HUES6 (cell line): Measurements from ENCODE around the gene PALLD.

ENCODE experiments used
- H3K27ac ChIP-seq: 2 replicates; pipeline ENCODE4 v1.7.0; 2013; ENCODE audit warnings: low read depth, mild to moderate bottlenecking, low read length, inconsistent platforms
- H3K27me3 ChIP-seq: 2 replicates; pipeline ENCODE4 v1.6.1; 2013; ENCODE audit warnings: low read length; ENCODE audit not compliant: control insufficient read depth, insufficient read depth
- H3K36me3 ChIP-seq: 2 replicates; pipeline ENCODE4 v1.6.1; 2013; ENCODE audit warnings: low read length; ENCODE audit not compliant: control insufficient read depth, insufficient read depth
- H3K4me1 ChIP-seq: 2 replicates; pipeline ENCODE4 v1.6.1; 2013; ENCODE audit warnings: low read length; ENCODE audit not compliant: control insufficient read depth, insufficient read depth
- H3K4me3 ChIP-seq: 2 replicates; pipeline ENCODE4 v1.5.1; 2013; ENCODE audit warnings: low read depth, low read length
- H3K9ac ChIP-seq: one replicate; pipeline ENCODE4 v1.6.1; 2013; ENCODE audit warnings: mild to moderate bottlenecking, low read length
- H3K9me3 ChIP-seq: 2 replicates; pipeline ENCODE4 v1.6.1; 2013; ENCODE audit warnings: low read depth, low read length; ENCODE audit not compliant: control insufficient read depth, insufficient read depth

PALLD gene

GRCh38 chr4:168598191-168598590 is 101.3 kb downstream of the PALLD start:
- no peaks in the 10 kb centered on the region for H3K36me3 ChIP-seq
- no peaks in the 10 kb centered on the region for H3K9me3 ChIP-seq
- H3K4me1 ChIP-seq: no peaks in the 10 kb centered on the region
- no peak overlapping the region for H3K9ac ChIP-seq
- no peaks in the 10 kb centered on the region for H3K27me3 ChIP-seq
- no peak overlapping the region for H3K27ac ChIP-seq
- H3K4me3 ChIP-seq: no peak overlapping the region

GRCh38 chr4:168600796-168601583 is 104.1 kb downstream of the PALLD start:
- no peaks in the 10 kb centered on the region for H3K36me3 ChIP-seq
- no peak overlapping the region for H3K27ac ChIP-seq
- H3K4me3 ChIP-seq: no peak overlapping the region
- no peaks in the 10 kb centered on the region for H3K27me3 ChIP-seq
- no peaks in the 10 kb centered on the region for H3K9me3 ChIP-seq
- H3K4me1 ChIP-seq: peaks cover 16% of the 10 kb centered on the region
- no peak overlapping the region for H3K9ac ChIP-seq

GRCh38 chr4:168601899-168602298 is 105.0 kb downstream of the PALLD start:
- no peak overlapping the region for H3K4me3 ChIP-seq
- H3K9ac ChIP-seq: no peak overlapping the region
- no peak overlapping the region for H3K27ac ChIP-seq
- no peaks in the 10 kb centered on the region for H3K36me3 ChIP-seq
- H3K4me1 ChIP-seq: peaks cover 16% of the 10 kb centered on the region
- no peaks in the 10 kb centered on the region for H3K27me3 ChIP-seq
- no peaks in the 10 kb centered on the region for H3K9me3 ChIP-seq

- Histone ChIP-seq H3K4me3 (no peak overlapping the region), H3K9ac (no peak overlapping the region), H3K36me3 (no peaks in the 10 kb centered on the region), H3K4me1 (peaks cover 36% of the 10 kb centered on the region), H3K27me3 (no peaks in the 10 kb centered on the region), H3K9me3 (no peaks in the 10 kb centered on the region), H3K27ac (peak overlapping the region; percentile 44; the same call in 1 of the 2 replicates)
Measured at GRCh38 chr4:168604496-168605373, 107.9 kb downstream of the PALLD start.

GRCh38 chr4:168605411-168605810 is 108.6 kb downstream of the PALLD start:
- Histone ChIP-seq H3K9ac (no peak overlapping the region), H3K4me1 (peaks cover 36% of the 10 kb centered on the region), H3K36me3 (no peaks in the 10 kb centered on the region), H3K27ac (peak overlapping the region; percentile 44; the same call in 1 of the 2 replicates), H3K9me3 (no peaks in the 10 kb centered on the region), H3K27me3 (no peaks in the 10 kb centered on the region), H3K4me3 (no peak overlapping the region)

GRCh38 chr4:168607215-168607614 is 110.4 kb downstream of the PALLD start:
- H3K4me3 ChIP-seq: no peak overlapping the region
- H3K9ac ChIP-seq: no peak overlapping the region
- H3K36me3 ChIP-seq: no peaks in the 10 kb centered on the region
- H3K4me1 ChIP-seq: peaks cover 36% of the 10 kb centered on the region
- H3K27ac ChIP-seq: no peak overlapping the region
- H3K27me3 ChIP-seq: no peaks in the 10 kb centered on the region
- no peaks in the 10 kb centered on the region for H3K9me3 ChIP-seq

GRCh38 chr4:168608771-168609170 is 111.9 kb downstream of the PALLD start:
- Histone ChIP-seq H3K4me3 (no peak overlapping the region), H3K27ac (no peak overlapping the region), H3K27me3 (no peaks in the 10 kb centered on the region), H3K9me3 (no peaks in the 10 kb centered on the region), H3K36me3 (no peaks in the 10 kb centered on the region), H3K4me1 (peaks cover 36% of the 10 kb centered on the region), H3K9ac (no peak overlapping the region)

GRCh38 chr4:168609369-168609768 is 112.5 kb downstream of the PALLD start:
- H3K36me3 ChIP-seq: no peaks in the 10 kb centered on the region
- no peak overlapping the region for H3K9ac ChIP-seq
- peaks cover 32% of the 10 kb centered on the region for H3K4me1 ChIP-seq

GRCh38 chr4:168610911-168611530 is 114.2 kb downstream of the PALLD start:
- Histone ChIP-seq H3K27ac (no peak overlapping the region), H3K9me3 (no peaks in the 10 kb centered on the region), H3K36me3 (no peaks in the 10 kb centered on the region), H3K4me1 (peaks cover 35% of the 10 kb centered on the region), H3K9ac (no peak overlapping the region), H3K27me3 (no peaks in the 10 kb centered on the region), H3K4me3 (no peak overlapping the region)

More at GRCh38 chr4:168609369-168609768, 112.5 kb downstream of the PALLD start:
- H3K9me3 ChIP-seq: no peaks in the 10 kb centered on the region
- no peak overlapping the region for H3K4me3 ChIP-seq
- H3K27ac ChIP-seq: no peak overlapping the region
- H3K27me3 ChIP-seq: no peaks in the 10 kb centered on the region

- H3K4me1 ChIP-seq: peaks cover 30% of the 10 kb centered on the region
- H3K27ac ChIP-seq: no peak overlapping the region
Measured at GRCh38 chr4:168612450-168613135, 115.7 kb downstream of the PALLD start.

More at GRCh38 chr4:168612450-168613135, 115.7 kb downstream of the PALLD start:
- Histone ChIP-seq H3K9me3 (no peaks in the 10 kb centered on the region), H3K36me3 (no peaks in the 10 kb centered on the region), H3K4me3 (no peak overlapping the region), H3K9ac (no peak overlapping the region), H3K27me3 (no peaks in the 10 kb centered on the region)
